ENCODE measurements around the gene CRHR2. TPM values are rescaled to one million over a fixed set of nuclear protein-coding genes. Genes with fewer than 3 reads are reported as not detected.
A peak's percentile ranks its signal among the peaks of the same experiment; 100 is the strongest.

CRHR2 gene
- polyA plus RNA-seq, 2 of the 4 experiments (the other 2 are of a cell fraction) = not detected

GRCh38 chr7:30692438-30692837, 10.2 kb upstream of the CRHR2 start (continued):
- TF ChIP-seq PBX3 (IDR thresholded peaks at IDR 0.05) = no peak

- no peaks in the 10 kb centered on the region for H3K9me3 ChIP-seq
- TF ChIP-seq NFE2L2 (conservative IDR thresholded peaks at IDR 0.05; ENCODE audit: low read length) = no peak
- no peak for TF ChIP-seq CHD2 (IDR thresholded peaks at IDR 0.05; ENCODE audit: low read length, partially characterized antibody)
- no peak for TF ChIP-seq MAX (IDR thresholded peaks at IDR 0.05)
- TF ChIP-seq HES2 (IDR thresholded peaks at IDR 0.05) = no peak
- no peak for TF ChIP-seq SMC3 (IDR thresholded peaks at IDR 0.05)
- no peak for TF ChIP-seq RNF2 (IDR thresholded peaks at IDR 0.05; ENCODE audit: borderline replicate concordance, low read depth)
- no peak for TF ChIP-seq CTCF (IDR thresholded peaks at IDR 0.05)
- TF ChIP-seq CEBPB (IDR thresholded peaks at IDR 0.05) = no peak
- TF ChIP-seq PBX3 (IDR thresholded peaks at IDR 0.05) = no peak
- TF ChIP-seq POLR2A (IDR thresholded peaks at IDR 0.05; ENCODE audit: low read length) = no peak
- no peak for TF ChIP-seq HOXA7 (CRISPR knock-in tag; IDR thresholded peaks at IDR 0.05)
- DNase-seq (ENCODE audit: low read depth in 1 of 2, low spot score in 1 of 2) (no peak), FAIRE-seq (no peak), ATAC-seq (no peak)
- 44% methylated on average over 7 of the region's 7 CpGs for WGBS (ENCODE audit: missing lambda C conversion rate)
- H3K27ac ChIP-seq = no peak overlapping the region
- POLR2A ChIA-PET = no interaction called here
- H3K4me2 ChIP-seq = no peak overlapping the region
- CTCF ChIA-PET = interaction anchor here (0.8 to 1.5 kb wide), 4 partner anchors 14 to 50 kb away, joined by 3 to 4 read pairs (median 4); no protein-coding TSS in a partner anchor
- no peak overlapping the region for H3K4me3 ChIP-seq
- no peaks in the 10 kb centered on the region for H3K4me1 ChIP-seq
Measured at GRCh38 chr7:30690011-30690410, 7.8 kb upstream of the CRHR2 start.

- peak in 1 of 2 experiments; percentile 16 for DNase-seq (ENCODE audit: low read depth in 1 of 2, low spot score in 1 of 2)
- TF ChIP-seq FOXS1 (CRISPR knock-in tag; IDR thresholded peaks at IDR 0.05) (no peak), NFE2L2 (conservative IDR thresholded peaks at IDR 0.05; ENCODE audit: low read length) (no peak), EP300 (IDR thresholded peaks at IDR 0.05) (no peak), NPAS2 (CRISPR knock-in tag; IDR thresholded peaks at IDR 0.05; ENCODE audit: borderline replicate concordance) (no peak), RARB (CRISPR knock-in tag; IDR thresholded peaks at IDR 0.05) (no peak), SREBF2 (IDR thresholded peaks at IDR 0.05) (no peak), GATA3 (IDR thresholded peaks at IDR 0.05; ENCODE audit: borderline replicate concordance) (no peak), CEBPB (IDR thresholded peaks at IDR 0.05) (no peak), BHLHE40 (IDR thresholded peaks at IDR 0.05; ENCODE audit: low read depth, low read length) (no peak), RCOR1 (IDR thresholded peaks at IDR 0.05; ENCODE audit: low read depth, low read length) (no peak), ESRRA (IDR thresholded peaks at IDR 0.05; ENCODE audit: borderline replicate concordance, low read length) (no peak), EHMT2 (IDR thresholded peaks at IDR 0.05; ENCODE audit: low read depth) (no peak), NR3C1 (IDR thresholded peaks at IDR 0.05) (no peak), RFX5 (IDR thresholded peaks at IDR 0.05) (no peak), CHD2 (IDR thresholded peaks at IDR 0.05; ENCODE audit: low read length, partially characterized antibody) (no peak), FOSL2 (IDR thresholded peaks at IDR 0.05) (no peak), FOSL2 (CRISPR knock-in tag; IDR thresholded peaks at IDR 0.05) (no peak)
- no peak overlapping the region for H3K27ac ChIP-seq
- 50% methylated on average over 2 of the region's 5 CpGs for WGBS (ENCODE audit: missing lambda C conversion rate)
- no peaks in the 10 kb centered on the region for H3K4me1 ChIP-seq
- no peak for FAIRE-seq
- CTCF ChIA-PET = interaction anchor here (0.6 to 1.0 kb wide), 3 partner anchors 16 to 433 kb away, joined by 3 to 4 read pairs (median 3); no protein-coding TSS in a partner anchor
- POLR2A ChIA-PET = no interaction called here
- no peaks in the 10 kb centered on the region for H3K9me3 ChIP-seq
- H3K4me3 ChIP-seq = no peak overlapping the region
- ATAC-seq = no peak
- no peak overlapping the region for H3K4me2 ChIP-seq
Measured at GRCh38 chr7:30688718-30689221, 6.5 kb upstream of the CRHR2 start.

All from A549 (cell line).